Thoracic aorta (tissue), 2 donors: ENCODE measurements around the gene OCA2. TPM values are rescaled to one million over a fixed set of nuclear protein-coding genes. Genes with fewer than 3 reads are reported as not detected.

Experiments
- ATAC-seq: fragments of 150-250 bp; one replicate; pipeline ENCODE4 v1.8.0; 2017; ENCODE audit warnings: low read depth; ENCODE audit not compliant: insufficient number of reproducible peaks, low FRiP score
- DNase-seq: peaks from one replicate; pipeline ENCODE4 v3.0.0-alpha.2; 2020; ENCODE audit warnings: low spot score
- H3K27ac ChIP-seq, 2 donors: fragments of 200-600 bp; sonication (generic); 1 replicate in 1 of 2; 2 replicates in 1 of 2; pipeline ENCODE4 v1.5.1; 2016; ENCODE audit warnings: mild to moderate bottlenecking in 2 of 2, moderate library complexity in 2 of 2
- H3K27me3 ChIP-seq: fragments of 200-600 bp; sonication (generic); replicated peaks from 2 replicates; pipeline ENCODE4 v1.6.0; 2016; ENCODE audit warnings: mild to moderate bottlenecking; ENCODE audit not compliant: insufficient read depth
- H3K36me3 ChIP-seq: fragments of 200-600 bp; sonication (generic); one replicate; pipeline ENCODE4 v1.5.1; 2016
- H3K4me1 ChIP-seq, 2 donors: fragments of 200-600 bp; sonication (generic); 1 replicate in 1 of 2; 2 replicates in 1 of 2; pipeline versions ENCODE4 v1.5.1 to v1.6.0; 2016; ENCODE audit warnings: low read depth in 2 of 2, mild to moderate bottlenecking in 1 of 2; ENCODE audit not compliant: control insufficient read depth in 1 of 2
- H3K4me3 ChIP-seq: fragments of 200-600 bp; sonication (generic); 2 replicates; pipeline ENCODE4 v1.5.1; 2016; ENCODE audit warnings: mild to moderate bottlenecking
- H3K9me3 ChIP-seq: fragments of 200-600 bp; sonication (generic); 2 replicates; pipeline ENCODE4 v1.5.1; 2016
- CTCF ChIP-seq: fragments of 200-600 bp; sonication (generic); IDR thresholded peaks from one replicate; pipeline ENCODE4 v1.5.1; 2019; ENCODE audit warnings: antibody characterized with exemption
- total RNA-seq, 2 donors: library from RNA; depleted of rRNA; stranded (reverse); fragments of >200 nt; gene quantifications; one replicate each; pipeline versions ENCODE4 v1.1.0 to v1.2.3, GENCODE V29; 2016

OCA2 gene
- total RNA-seq, 2 donors from 2014 or later, result 8.0 to 14.8 TPM

- ATAC-seq, result no peak
- Histone ChIP-seq H3K27me3 (no peaks in the 10 kb centered on the region), H3K4me3 (no peak overlapping the region), H3K27ac (no peak overlapping the region), H3K9me3 (peaks cover 7% of the 10 kb centered on the region), H3K36me3 (peaks cover 3% of the 10 kb centered on the region), H3K4me1 (no peaks in the 10 kb centered on the region)
- no peak for DNase-seq
- TF ChIP-seq CTCF, result no peak
Measured at GRCh38 chr15:27885201-27885600, 213.9 kb downstream of the OCA2 start.

DNA sequence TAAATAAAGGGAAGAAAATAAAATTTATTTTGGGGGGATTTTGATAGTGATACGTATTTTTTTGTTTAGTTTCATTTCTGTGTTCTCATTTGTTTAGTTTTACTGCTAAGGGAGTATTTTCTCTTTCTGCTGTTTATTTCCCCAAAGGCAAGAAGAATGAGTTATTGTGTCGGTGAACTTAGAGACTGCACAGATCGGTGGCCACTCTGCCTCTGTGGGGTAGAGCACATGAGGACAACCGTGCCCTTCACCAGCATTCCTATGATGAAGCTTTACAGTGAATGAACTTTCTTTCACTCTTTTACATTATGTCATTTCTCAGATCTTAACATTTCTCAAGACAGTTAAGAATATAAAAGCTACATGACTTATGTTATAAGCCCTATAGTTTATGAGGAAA, 214.4 kb downstream of the OCA2 start:
- Histone ChIP-seq H3K27ac (no peak overlapping the region), H3K9me3 (peaks cover 8% of the 10 kb centered on the region), H3K27me3 (no peaks in the 10 kb centered on the region), H3K4me3 (no peak overlapping the region), H3K4me1 (no peaks in the 10 kb centered on the region), H3K36me3 (peaks cover 3% of the 10 kb centered on the region)
- no peak for TF ChIP-seq CTCF
- ATAC-seq (no peak), DNase-seq (no peak)

GRCh38 chr15:27878841-27879240, 220.3 kb downstream of the OCA2 start:
- Histone ChIP-seq H3K36me3 (peaks cover 3% of the 10 kb centered on the region), H3K9me3 (peaks cover 6% of the 10 kb centered on the region), H3K4me1 (no peaks in the 10 kb centered on the region), H3K27me3 (no peaks in the 10 kb centered on the region), H3K27ac (no peak overlapping the region), H3K4me3 (no peak overlapping the region)
- no peak for TF ChIP-seq CTCF
- no peak for DNase-seq
- ATAC-seq, result no peak

DNA sequence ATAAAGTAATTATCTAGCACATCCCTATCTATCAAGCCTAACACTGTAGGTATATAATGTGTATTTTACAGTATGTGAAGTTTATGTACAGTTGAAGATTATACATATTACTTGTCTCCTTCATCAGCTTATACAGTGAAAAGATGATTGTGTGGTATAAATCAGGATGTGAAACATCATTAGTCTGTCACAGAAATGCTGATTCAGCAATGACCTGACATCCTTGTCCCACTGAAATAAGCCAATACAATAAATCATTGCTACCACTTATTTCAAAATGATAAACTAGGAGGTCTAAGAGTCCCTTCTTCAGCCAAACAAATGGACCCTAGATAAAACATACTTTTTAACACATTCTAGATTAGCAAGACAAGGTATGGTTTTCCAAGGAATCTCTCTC, 225.3 kb downstream of the OCA2 start:
- ATAC-seq, result no peak
- no peak for DNase-seq
- no peak for TF ChIP-seq CTCF
- H3K4me3 ChIP-seq, result no peak overlapping the region
- H3K27ac ChIP-seq, result no peak overlapping the region
- no peaks in the 10 kb centered on the region for H3K9me3 ChIP-seq
- H3K4me1 ChIP-seq, result no peaks in the 10 kb centered on the region
- H3K27me3 ChIP-seq, result no peaks in the 10 kb centered on the region
- H3K36me3 ChIP-seq, result no peaks in the 10 kb centered on the region

DNA sequence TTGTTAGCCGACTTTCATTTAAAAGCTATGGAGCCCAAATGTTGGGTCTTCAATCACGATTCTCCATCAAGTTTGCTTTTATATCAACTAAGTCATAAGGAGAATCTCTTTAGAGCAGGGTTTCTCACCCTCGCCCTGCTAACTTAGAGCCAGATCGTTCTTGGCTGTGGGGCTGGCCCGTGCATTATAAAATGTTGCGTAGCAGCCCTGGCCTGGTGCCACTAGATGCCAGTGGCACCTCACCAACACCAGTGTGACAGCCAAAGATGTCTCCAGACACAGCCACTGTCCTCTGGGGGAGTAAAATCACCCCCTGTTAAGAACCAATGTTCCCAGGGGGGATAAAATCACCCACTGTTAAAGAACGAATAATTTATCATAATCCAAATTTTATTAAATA, 226.1 kb downstream of the OCA2 start:
- no peak for TF ChIP-seq CTCF
- Histone ChIP-seq H3K4me3 (no peak overlapping the region), H3K4me1 (no peaks in the 10 kb centered on the region), H3K9me3 (no peaks in the 10 kb centered on the region), H3K36me3 (no peaks in the 10 kb centered on the region), H3K27me3 (no peaks in the 10 kb centered on the region), H3K27ac (no peak overlapping the region)
- DNase-seq, result no peak
- ATAC-seq, result no peak
